Activated B cell treated with CpG ODN at 0.5 μM for 24 hours (primary cell): ENCODE measurements around the gene MYO5B. TPM values are rescaled to one million over a fixed set of nuclear protein-coding genes. Genes with fewer than 3 reads are reported as not detected.

ENCODE experiments used
- ATAC-seq: fragments of 200-7000 bp; cut with Tn5 transposase; one replicate; pipeline ENCODE4 v1.10.0; 2021; ENCODE audit warnings: low read depth, mild to moderate bottlenecking, moderate library complexity
- CTCF ChIA-PET: fragments of 350-600 bp; sonication (Branson Sonifier 250); formaldehyde crosslinking; loops from one replicate; lab custom pipeline; 2021; ENCODE audit warnings: antibody characterized with exemption; lab: Charles Lee
- POLR2A ChIA-PET: fragments of 350-600 bp; sonication (Branson Sonifier 250); formaldehyde crosslinking; loops from one replicate; lab custom pipeline; 2021; ENCODE audit warnings: antibody characterized with exemption; lab: Charles Lee
- DNase-seq: peaks from one replicate; pipeline ENCODE4 v3.0.0; 2022
- H3K27ac Mint-ChIP-seq: one replicate; pipeline ENCODE4 v1.8.0; 2020; ENCODE audit warnings: mixed read lengths
- H3K27me3 Mint-ChIP-seq: one replicate; pipeline ENCODE4 v1.8.0; 2021; ENCODE audit warnings: mixed read lengths
- H3K36me3 Mint-ChIP-seq: one replicate; pipeline ENCODE4 v1.8.0; 2021; ENCODE audit warnings: low read depth, mixed read lengths
- H3K4me1 Mint-ChIP-seq: one replicate; pipeline ENCODE4 v1.8.0; 2021; ENCODE audit warnings: mixed read lengths
- H3K4me3 Mint-ChIP-seq: one replicate; pipeline ENCODE4 v1.8.0; 2020; ENCODE audit warnings: mild to moderate bottlenecking, mixed read lengths
- H3K9me3 Mint-ChIP-seq: one replicate; pipeline ENCODE4 v1.8.0; 2020; ENCODE audit warnings: mixed read lengths
- intact Hi-C: fragments of 100-400 bp; cut with micrococcal nuclease; formaldehyde crosslinking; loops from one replicate; pipeline ENCODE4 v1.15.1; 2024
- total RNA-seq: library from RNA; stranded (reverse); gene quantifications from 2 replicates; pipeline ENCODE4 v1.2.3, GENCODE V29; 2022
- TF ChIP-seq, protein P1 (sequence below): fragments of 200-600 bp; IDR thresholded peaks from one replicate; pipeline ENCODE4 v1.8.0; 2022; ENCODE audit warnings: antibody characterized with exemption, mild to moderate bottlenecking

The MYO5B gene
- total RNA-seq, 1 donor from 2014 or later = 0.49 TPM

DNA sequence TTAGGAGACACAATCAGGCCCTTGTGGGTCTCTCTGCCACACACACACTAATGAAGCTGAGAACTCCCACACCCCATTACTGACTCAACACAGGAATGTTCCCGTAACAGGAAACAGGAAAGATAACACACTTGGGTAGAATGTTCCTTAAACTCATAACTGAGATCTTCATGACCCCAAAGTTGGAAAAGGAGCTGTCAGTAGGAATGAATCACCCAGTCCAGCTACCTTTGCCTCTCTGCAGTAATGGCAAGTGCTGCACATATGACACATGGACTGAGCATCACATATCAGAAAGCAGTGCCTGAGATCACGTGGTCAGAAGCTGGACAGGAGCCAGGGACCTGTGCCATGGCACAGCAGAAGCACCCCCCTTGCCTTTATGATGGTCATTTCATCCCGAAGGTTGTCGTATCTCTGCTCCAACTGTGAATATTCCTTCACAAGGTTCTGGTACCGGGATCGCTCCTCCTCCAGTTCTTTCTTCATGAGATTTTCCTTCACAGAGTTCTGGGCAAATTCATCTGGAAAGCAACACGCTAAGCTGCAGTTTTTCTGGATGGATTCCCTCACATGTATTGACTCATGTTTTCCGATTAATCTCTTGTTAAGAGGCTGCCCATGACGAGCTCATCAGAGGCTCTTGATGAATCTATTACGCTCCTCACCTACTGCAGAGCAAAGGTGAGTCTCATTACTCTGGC lies 316.2 kb downstream of the MYO5B start:
- intact Hi-C loops = no loop called here

DNA sequence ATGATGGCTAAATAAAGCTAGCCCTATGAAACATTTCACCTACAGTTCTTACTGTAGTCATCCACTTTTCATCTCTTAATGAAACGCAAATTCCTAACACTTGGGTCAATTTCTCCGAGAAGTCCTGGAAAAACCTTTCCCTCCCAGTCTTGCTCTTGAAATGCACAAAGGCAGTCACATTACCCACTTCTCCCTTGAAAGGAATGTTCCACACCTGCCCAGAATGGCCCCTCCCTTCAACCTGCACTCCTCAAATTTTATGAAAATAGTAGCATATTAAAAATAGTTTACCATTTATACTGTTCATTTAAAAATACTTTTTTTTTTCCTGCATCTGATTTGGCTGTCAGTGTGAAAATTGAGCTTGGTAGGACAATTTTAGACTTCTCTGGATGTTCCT lies 316.9 kb downstream of the MYO5B start:
- Mint-ChIP-seq H3K4me3 (no peak overlapping the region), H3K4me1 (no peaks in the 10 kb centered on the region), H3K27me3 (peaks cover 12% of the 10 kb centered on the region), H3K9me3 (no peaks in the 10 kb centered on the region), H3K27ac (no peak overlapping the region), H3K36me3 (no peaks in the 10 kb centered on the region)
- DNase-seq (no peak), ATAC-seq (no peak)
- ChIA-PET POLR2A (no interaction called here), CTCF (no interaction called here)
- TF ChIP-seq, protein P1, sequence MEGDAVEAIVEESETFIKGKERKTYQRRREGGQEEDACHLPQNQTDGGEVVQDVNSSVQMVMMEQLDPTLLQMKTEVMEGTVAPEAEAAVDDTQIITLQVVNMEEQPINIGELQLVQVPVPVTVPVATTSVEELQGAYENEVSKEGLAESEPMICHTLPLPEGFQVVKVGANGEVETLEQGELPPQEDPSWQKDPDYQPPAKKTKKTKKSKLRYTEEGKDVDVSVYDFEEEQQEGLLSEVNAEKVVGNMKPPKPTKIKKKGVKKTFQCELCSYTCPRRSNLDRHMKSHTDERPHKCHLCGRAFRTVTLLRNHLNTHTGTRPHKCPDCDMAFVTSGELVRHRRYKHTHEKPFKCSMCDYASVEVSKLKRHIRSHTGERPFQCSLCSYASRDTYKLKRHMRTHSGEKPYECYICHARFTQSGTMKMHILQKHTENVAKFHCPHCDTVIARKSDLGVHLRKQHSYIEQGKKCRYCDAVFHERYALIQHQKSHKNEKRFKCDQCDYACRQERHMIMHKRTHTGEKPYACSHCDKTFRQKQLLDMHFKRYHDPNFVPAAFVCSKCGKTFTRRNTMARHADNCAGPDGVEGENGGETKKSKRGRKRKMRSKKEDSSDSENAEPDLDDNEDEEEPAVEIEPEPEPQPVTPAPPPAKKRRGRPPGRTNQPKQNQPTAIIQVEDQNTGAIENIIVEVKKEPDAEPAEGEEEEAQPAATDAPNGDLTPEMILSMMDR = no peak
- intact Hi-C loops = no loop called here

More for the DNA sequence above, 316.2 kb downstream of the MYO5B start:
- Mint-ChIP-seq H3K36me3 (no peaks in the 10 kb centered on the region), H3K27ac (no peak overlapping the region), H3K4me1 (no peaks in the 10 kb centered on the region), H3K4me3 (no peak overlapping the region), H3K9me3 (no peaks in the 10 kb centered on the region), H3K27me3 (peaks cover 12% of the 10 kb centered on the region)
- CTCF ChIA-PET = no interaction called here
- POLR2A ChIA-PET = no interaction called here
- ATAC-seq (no peak), DNase-seq (no peak)
- TF ChIP-seq, protein P1 = no peak

DNA sequence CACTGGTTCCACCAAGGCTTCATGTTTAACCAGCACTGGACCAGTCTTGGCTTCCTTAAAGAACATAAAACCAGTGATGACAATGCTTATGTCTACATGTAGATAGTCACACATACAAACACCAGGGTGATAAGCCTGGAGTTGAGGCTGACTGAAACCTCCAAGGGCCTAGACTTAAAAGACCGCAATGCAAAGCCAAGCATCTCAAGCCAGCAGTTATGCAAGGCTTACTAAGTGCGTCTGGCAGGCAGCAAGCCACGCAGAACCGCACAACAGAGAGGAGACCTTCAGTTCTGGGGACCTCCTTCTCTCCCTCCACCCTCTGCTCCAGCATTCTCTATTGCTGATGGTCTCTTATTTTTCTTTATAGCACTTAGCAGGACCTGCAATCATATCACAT lies 318.4 kb downstream of the MYO5B start:
- Mint-ChIP-seq H3K36me3 (no peaks in the 10 kb centered on the region), H3K4me1 (no peaks in the 10 kb centered on the region), H3K27ac (no peak overlapping the region), H3K9me3 (no peaks in the 10 kb centered on the region), H3K27me3 (peaks cover 7% of the 10 kb centered on the region), H3K4me3 (no peak overlapping the region)
- ATAC-seq (no peak), DNase-seq (no peak)
- POLR2A ChIA-PET = no interaction called here
- intact Hi-C loops = no loop called here
- CTCF ChIA-PET = no interaction called here
- TF ChIP-seq, protein P1 = no peak

- TF ChIP-seq, protein P1 = no peak
- no peak for ATAC-seq
- Mint-ChIP-seq H3K36me3 (no peaks in the 10 kb centered on the region), H3K4me1 (no peaks in the 10 kb centered on the region), H3K9me3 (no peaks in the 10 kb centered on the region), H3K4me3 (no peak overlapping the region), H3K27ac (no peak overlapping the region), H3K27me3 (peaks cover 9% of the 10 kb centered on the region)
- ChIA-PET CTCF (no interaction called here), POLR2A (no interaction called here)
- intact Hi-C loops = no loop called here
- DNase-seq = no peak
These were observed 319.2 kb downstream of the MYO5B start for GRCh38 chr18:49875783-49876182.

GRCh38 chr18:49875155-49875554 lies 319.8 kb downstream of the MYO5B start:
- POLR2A ChIA-PET = no interaction called here
- H3K4me3 Mint-ChIP-seq = no peak overlapping the region
- ATAC-seq (no peak), DNase-seq (no peak)
- no peaks in the 10 kb centered on the region for H3K4me1 Mint-ChIP-seq
- TF ChIP-seq, protein P1 = no peak
- intact Hi-C loops = no loop called here
- peaks cover 8% of the 10 kb centered on the region for H3K27me3 Mint-ChIP-seq
- CTCF ChIA-PET = no interaction called here
- H3K27ac Mint-ChIP-seq = no peak overlapping the region
- H3K36me3 Mint-ChIP-seq = no peaks in the 10 kb centered on the region
- H3K9me3 Mint-ChIP-seq = no peaks in the 10 kb centered on the region
